Posterior cingulate gyrus (tissue), 11 donors: ENCODE measurements around the gene MISFA.
"Not testable (repeated sequence)": the region's sequence is repeated elsewhere in the genome, so short reads cannot be mapped to it uniquely, and the experiment has no call there.

ENCODE experiments used
- DNase-seq, 10 donors: peaks; one replicate each; pipeline versions ENCODE4 v3.0.0 to v3.0.0-alpha.2; 2020 to 2021; ENCODE audit warnings: mixed read lengths in 3 of 10
- intact Hi-C: fragments of 100-400 bp; cut with DNase I; formaldehyde crosslinking; loops from one replicate; pipeline ENCODE4 v1.15.1; 2023

The MISFA gene

GRCh38 chr11:18615628-18616392, 16.2 kb downstream of the MISFA start:
- intact Hi-C loops: no loop called here
- DNase-seq: no peak

- no peak for DNase-seq
- intact Hi-C loops: no loop called here
These were observed 18.2 kb downstream of the MISFA start for GRCh38 chr11:18617688-18618341.

GRCh38 chr11:18618342-18619025, 18.9 kb downstream of the MISFA start:
- intact Hi-C loops: no loop called here

GRCh38 chr11:18623707-18624106, 24.1 kb downstream of the MISFA start:
- no peak for DNase-seq
- intact Hi-C loops: no loop called here

More at GRCh38 chr11:18618342-18619025, 18.9 kb downstream of the MISFA start:
- DNase-seq: no peak

GRCh38 chr11:18624161-18624560, 24.6 kb downstream of the MISFA start:
- DNase-seq: no peak
- intact Hi-C loops: no loop called here

GRCh38 chr11:18632841-18633240, 33.3 kb downstream of the MISFA start:
- DNase-seq: no peak
- intact Hi-C loops: loop anchor here (5.0 kb wide), 3 partner anchors 89 to 1556 kb away; partner anchors contain the start of genes RPS13 and TSG101

GRCh38 chr11:18633256-18634139, 33.9 kb downstream of the MISFA start:
- no peak for DNase-seq
- intact Hi-C loops: loop anchor here (2.0 to 5.0 kb wide), 5 partner anchors 45 to 1556 kb away; partner anchors contain the start of genes GTF2H1, HPS5, RPS13 and TSG101

GRCh38 chr11:18634140-18635032, 34.8 kb downstream of the MISFA start, which contains the start of gene SPTY2D1:
SPTY2D1 (minus strand) TSS chr11:18634342; CDS start chr11:18634257, 85 bp downstream.
- DNase-seq: peak; percentile 97 to 100 (median 100)
- intact Hi-C loops: loop anchor here (2.0 to 5.0 kb wide), 6 partner anchors 46 to 1557 kb away; partner anchors contain the start of genes GTF2H1, HPS5, RPS13 and TMEM86A

- intact Hi-C loops: no loop called here
- no peak for DNase-seq
These were observed 42.1 kb downstream of the MISFA start for GRCh38 chr11:18641677-18642076.

- DNase-seq, intact Hi-C loops: not testable (repeated sequence)
These were observed 43.4 kb downstream of the MISFA start for GRCh38 chr11:18643034-18643433.

- DNase-seq: no peak
- intact Hi-C loops: no loop called here
These were observed 50.8 kb downstream of the MISFA start for GRCh38 chr11:18650353-18650752.

GRCh38 chr11:18650859-18651557, 51.4 kb downstream of the MISFA start:
- DNase-seq: no peak
- intact Hi-C loops: no loop called here
